Measurements from ENCODE around the gene CMC2. TPM values are rescaled to one million over a fixed set of nuclear protein-coding genes. Genes with fewer than 3 reads are reported as not detected.

The CMC2 gene
- total and polyA plus RNA-seq, 2 of the 13 experiments (the other 11 are each of a cell fraction or from before 2014, with no cell fraction given) = 116 to 129 TPM

DNA sequence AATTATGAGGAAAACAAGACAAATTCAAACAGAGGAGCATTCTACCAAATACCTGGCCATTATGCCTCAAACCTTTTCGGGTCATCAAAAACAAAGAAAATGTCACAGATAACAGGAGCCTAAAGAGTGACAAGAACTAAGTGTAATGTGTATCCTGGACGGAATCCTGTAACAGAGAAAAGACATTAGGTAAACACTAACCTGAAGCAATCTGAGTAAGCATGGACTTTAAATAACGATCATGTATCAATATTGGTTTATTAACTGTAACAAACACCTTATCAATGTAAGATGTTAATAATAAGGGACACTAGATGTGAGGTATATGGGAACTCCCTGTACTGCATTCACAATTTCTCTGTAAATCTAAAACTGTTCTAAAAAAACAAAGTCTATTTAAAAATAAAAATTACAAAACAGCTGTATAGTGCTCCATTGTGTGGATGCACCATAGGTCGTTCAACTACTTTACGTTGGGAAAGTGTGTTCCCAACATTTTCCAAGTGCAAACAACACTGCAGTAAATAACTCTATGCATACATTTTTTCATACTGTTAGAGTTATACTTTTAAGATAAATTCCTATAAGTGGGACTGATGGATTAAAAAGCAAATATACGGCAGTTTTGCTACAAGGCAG is 14.8 kb downstream of the CMC2 start (continued):
- TF ChIP-seq TERF1 (CRISPR knock-in tag; IDR thresholded peaks at IDR 0.05) (no peak), MXI1 (IDR thresholded peaks at IDR 0.05; ENCODE audit: borderline replicate concordance, low read depth, low read length) (peak; percentile 13; the same call in 1 of the 3 replicates), SMARCC2 (IDR thresholded peaks at IDR 0.05) (peak; percentile 83; the same call in 1 of the 2 replicates), TCF7 (IDR thresholded peaks at IDR 0.05; ENCODE audit: low read depth) (peak; percentile 39; the same call in 1 of the 2 replicates), FOXK2 (IDR thresholded peaks at IDR 0.05) (0 out of 2 replicates have a peak, but pooled peaks have one; percentile 58), MED1 (CRISPR knock-in tag; IDR thresholded peaks at IDR 0.05) (peak; percentile 48; the same call in 1 of the 2 replicates), ZNF609 (CRISPR knock-in tag; IDR thresholded peaks at IDR 0.05; ENCODE audit: borderline replicate concordance) (peak; percentile 86), NCOA1 (CRISPR knock-in tag; IDR thresholded peaks at IDR 0.05) (no peak; the same call in 1 of the 2 replicates), SNRNP70 (IDR thresholded peaks at IDR 0.05; ENCODE audit: low read depth, low read length) (no peak), AKAP8 (CRISPR knock-in tag; IDR thresholded peaks at IDR 0.05) (no peak), DPF2 (CRISPR knock-in tag; IDR thresholded peaks at IDR 0.05; ENCODE audit: borderline replicate concordance, low read depth) (peak; percentile 25; the same call in 1 of the 2 replicates), SIX1 (CRISPR knock-in tag; IDR thresholded peaks at IDR 0.05; ENCODE audit: borderline replicate concordance) (peak; percentile 63; the same call in 1 of the 2 replicates), FOXP1 (IDR thresholded peaks at IDR 0.05) (peak; percentile 59; the same call in 1 of the 2 replicates), FOXP1 (CRISPR knock-in tag; IDR thresholded peaks at IDR 0.05) (peak; percentile 90), HMGA1 (CRISPR knock-in tag; conservative IDR thresholded peaks at IDR 0.05) (no peak), EHMT2 (IDR thresholded peaks at IDR 0.05; ENCODE audit: borderline replicate concordance, low read depth, low read length) (no peak), ZEB1 (IDR thresholded peaks at IDR 0.05; ENCODE audit: insufficient replicate concordance, low read depth) (no peak), NCOA2 (CRISPR knock-in tag; IDR thresholded peaks at IDR 0.05) (peak; percentile 76), FOXO1 (CRISPR knock-in tag; IDR thresholded peaks at IDR 0.05) (peak; percentile 53; the same call in 1 of the 2 replicates), NONO (IDR thresholded peaks at IDR 0.05) (no peak), NONO (CRISPR knock-in tag; conservative IDR thresholded peaks at IDR 0.05) (0 out of 2 replicates have a peak, but pooled peaks have one; percentile 24), SAP130 (CRISPR knock-in tag; IDR thresholded peaks at IDR 0.05; ENCODE audit: low read depth) (peak; percentile 62; the same call in 1 of the 2 replicates)
- TF ChIP-seq, protein P1, sequence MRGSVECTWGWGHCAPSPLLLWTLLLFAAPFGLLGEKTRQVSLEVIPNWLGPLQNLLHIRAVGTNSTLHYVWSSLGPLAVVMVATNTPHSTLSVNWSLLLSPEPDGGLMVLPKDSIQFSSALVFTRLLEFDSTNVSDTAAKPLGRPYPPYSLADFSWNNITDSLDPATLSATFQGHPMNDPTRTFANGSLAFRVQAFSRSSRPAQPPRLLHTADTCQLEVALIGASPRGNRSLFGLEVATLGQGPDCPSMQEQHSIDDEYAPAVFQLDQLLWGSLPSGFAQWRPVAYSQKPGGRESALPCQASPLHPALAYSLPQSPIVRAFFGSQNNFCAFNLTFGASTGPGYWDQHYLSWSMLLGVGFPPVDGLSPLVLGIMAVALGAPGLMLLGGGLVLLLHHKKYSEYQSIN (CRISPR knock-in tag; IDR thresholded peaks at IDR 0.05; ENCODE audit: borderline replicate concordance) = no peak
